ENCODE results near the gene BHMT. TPM values are rescaled to one million over a fixed set of nuclear protein-coding genes. Genes with fewer than 3 reads are reported as not detected.

The BHMT gene
- total and polyA plus RNA-seq, 2 of the 4 experiments (the other 2 are of a cell fraction), result not detected

- no peak overlapping the region for H3K14ac ChIP-seq (replicated peaks; ENCODE audit: low read depth, low read length)
- no peaks in the 10 kb centered on the region for H3K9me3 ChIP-seq (ENCODE audit: control insufficient read depth, insufficient read depth, low read length)
- H2BK15ac ChIP-seq (ENCODE audit: low read depth, low read length), result no peak overlapping the region
- no peak for TF ChIP-seq USF2 (IDR thresholded peaks at IDR 0.05; ENCODE audit: low read depth, low read length)
- no peak for TF ChIP-seq SMC3 (IDR thresholded peaks at IDR 0.05; ENCODE audit: low read depth, low read length)
- TF ChIP-seq CEBPB (IDR thresholded peaks at IDR 0.05; ENCODE audit: low read depth, low read length), result no peak
- TF ChIP-seq, protein P1, sequence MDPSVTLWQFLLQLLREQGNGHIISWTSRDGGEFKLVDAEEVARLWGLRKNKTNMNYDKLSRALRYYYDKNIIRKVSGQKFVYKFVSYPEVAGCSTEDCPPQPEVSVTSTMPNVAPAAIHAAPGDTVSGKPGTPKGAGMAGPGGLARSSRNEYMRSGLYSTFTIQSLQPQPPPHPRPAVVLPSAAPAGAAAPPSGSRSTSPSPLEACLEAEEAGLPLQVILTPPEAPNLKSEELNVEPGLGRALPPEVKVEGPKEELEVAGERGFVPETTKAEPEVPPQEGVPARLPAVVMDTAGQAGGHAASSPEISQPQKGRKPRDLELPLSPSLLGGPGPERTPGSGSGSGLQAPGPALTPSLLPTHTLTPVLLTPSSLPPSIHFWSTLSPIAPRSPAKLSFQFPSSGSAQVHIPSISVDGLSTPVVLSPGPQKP (IDR thresholded peaks at IDR 0.05; ENCODE audit: borderline replicate concordance, low read depth, low read length), result no peak
- no peak for TF ChIP-seq MAZ (IDR thresholded peaks at IDR 0.05; ENCODE audit: borderline replicate concordance, low read depth, low read length)
- TF ChIP-seq MAFK (IDR thresholded peaks at IDR 0.05; ENCODE audit: low read depth, low read length), result no peak
- no peak for TF ChIP-seq BHLHE40 (IDR thresholded peaks at IDR 0.05; ENCODE audit: low read depth, low read length)
- in situ Hi-C loops (cut with MboI; ENCODE audit: low sequenced_read_pairs), result no loop called here
- no peak overlapping the region for H3K56ac ChIP-seq (ENCODE audit: extremely low read depth, insufficient read depth, low read length)
- H4K8ac ChIP-seq (ENCODE audit: low read depth in 2 of 2, low read length in 2 of 2), result no peak overlapping the region
- no TSS peak for BruUV-seq (replicated peaks)
- no peak overlapping the region for H2BK20ac ChIP-seq (ENCODE audit: low read depth, low read length)
- no peaks in the 10 kb centered on the region for H4K20me1 ChIP-seq (ENCODE audit: insufficient read depth, low read length)
- POLR2A ChIA-PET (ENCODE audit: unreplicated experiment), result no interaction called here
- H3K4ac ChIP-seq (ENCODE audit: low read depth, low read length), result no peak overlapping the region
- no peak overlapping the region for H4K5ac ChIP-seq (ENCODE audit: low read depth, low read length)
- CTCF ChIA-PET, result no interaction called here
- no peak overlapping the region for H2AK5ac ChIP-seq (ENCODE audit: low read depth, low read length)
- intact Hi-C loops (cut with micrococcal nuclease), result no loop called here
- H3K9ac ChIP-seq (ENCODE audit: low read depth, low read length), result no peak overlapping the region
- no peaks in the 10 kb centered on the region for H3K79me1 ChIP-seq (ENCODE audit: low read depth in 1 of 2, low read length in 2 of 2)
- H2BK5ac ChIP-seq (ENCODE audit: low read depth, low read length, poor library complexity, severe bottlenecking), result no peak overlapping the region
- H2AK9ac ChIP-seq (replicated peaks; ENCODE audit: low read depth, low read length, poor library complexity), result no peak overlapping the region
- H3K36me3 ChIP-seq (ENCODE audit: control insufficient read depth, insufficient read depth, low read length), result no peaks in the 10 kb centered on the region
- H3K27me3 ChIP-seq (ENCODE audit: control insufficient read depth, insufficient read depth, low read length), result no peaks in the 10 kb centered on the region
- H2AFZ ChIP-seq (replicated peaks; ENCODE audit: low read length, poor library complexity), result no peak overlapping the region
- H3K23ac ChIP-seq (ENCODE audit: low read depth, low read length), result no peak overlapping the region
- H4K91ac ChIP-seq (ENCODE audit: insufficient read depth, low read depth, low read length), result no peak overlapping the region
- dilution Hi-C loops (cut with HindIII; ENCODE audit: low sequenced_read_pairs, unreplicated experiment), result no loop called here
- no peak overlapping the region for H3K27ac ChIP-seq (ENCODE audit: insufficient read depth, low read length)
- H3K4me2 ChIP-seq (ENCODE audit: low read depth, low read length), result no peak overlapping the region
- no peak overlapping the region for H3K4me3 ChIP-seq (ENCODE audit: insufficient read depth, low read depth, low read length)
- no peaks in the 10 kb centered on the region; the same call in 1 of the 2 replicates for H3K9me1 ChIP-seq (ENCODE audit: insufficient read depth, low read length)
- no peak for DNase-seq
- no peak for ATAC-seq (ENCODE audit: low read depth)
- no peaks in the 10 kb centered on the region for H3K4me1 ChIP-seq (ENCODE audit: control insufficient read depth, insufficient read depth, low read length)
- H2BK120ac ChIP-seq (ENCODE audit: low read depth, low read length), result no peak overlapping the region
- no peak overlapping the region for H3K18ac ChIP-seq (ENCODE audit: low read depth, low read length)
Observed at GRCh38 chr5:79170661-79171060, 59.1 kb downstream of the BHMT start.

Measured in IMR-90 (cell line).